HG03342 (cell line): ENCODE measurements around the gene UNC5C.
"Not testable (repeated sequence)": the region's sequence is repeated elsewhere in the genome, so short reads cannot be mapped to it uniquely, and the experiment has no call there.

Experiments used
- ATAC-seq: cut with Tn5 transposase; IDR thresholded peaks from one replicate; pipeline ENCODE4 v1.9.1; 2021; ENCODE audit warnings: mild to moderate bottlenecking, moderate library complexity; ENCODE audit not compliant: unreplicated experiment

Gene UNC5C

GRCh38 chr4:95151255-95151654 is 397.5 kb downstream of the UNC5C start:
- no peak for ATAC-seq

GRCh38 chr4:95142932-95143331 is 405.8 kb downstream of the UNC5C start:
- ATAC-seq: no peak

GRCh38 chr4:95141361-95141760 is 407.4 kb downstream of the UNC5C start:
- no peak for ATAC-seq

- not testable (repeated sequence) for ATAC-seq
These were observed 409.3 kb downstream of the UNC5C start for GRCh38 chr4:95139424-95139823.

GRCh38 chr4:95134016-95134415 is 414.8 kb downstream of the UNC5C start:
- ATAC-seq: not testable (repeated sequence)

- peak; percentile 47 for ATAC-seq
These were observed 418.9 kb downstream of the UNC5C start for GRCh38 chr4:95129821-95130311.

- no peak for ATAC-seq
These were observed 419.7 kb downstream of the UNC5C start for GRCh38 chr4:95129031-95129430.

- no peak for ATAC-seq
These were observed 423.8 kb downstream of the UNC5C start for GRCh38 chr4:95124906-95125504.

- ATAC-seq: no peak
These were observed 426.8 kb downstream of the UNC5C start for GRCh38 chr4:95122001-95122400.

GRCh38 chr4:95120456-95120855 is 428.3 kb downstream of the UNC5C start:
- ATAC-seq: no peak

GRCh38 chr4:95118497-95118896 is 430.3 kb downstream of the UNC5C start:
- ATAC-seq: no peak

GRCh38 chr4:95114521-95114920 is 434.3 kb downstream of the UNC5C start:
- no peak for ATAC-seq
